ENCODE measurements around the gene CCDC14. TPM values are rescaled to one million over a fixed set of nuclear protein-coding genes. Genes with fewer than 3 reads are reported as not detected.
"Not testable (repeated sequence)": the region's sequence is repeated elsewhere in the genome, so short reads cannot be mapped to it uniquely, and the experiment has no call there.

The CCDC14 gene
- total RNA-seq, 2 donors from 2014 or later = 69.5 to 70.1 TPM

DNA sequence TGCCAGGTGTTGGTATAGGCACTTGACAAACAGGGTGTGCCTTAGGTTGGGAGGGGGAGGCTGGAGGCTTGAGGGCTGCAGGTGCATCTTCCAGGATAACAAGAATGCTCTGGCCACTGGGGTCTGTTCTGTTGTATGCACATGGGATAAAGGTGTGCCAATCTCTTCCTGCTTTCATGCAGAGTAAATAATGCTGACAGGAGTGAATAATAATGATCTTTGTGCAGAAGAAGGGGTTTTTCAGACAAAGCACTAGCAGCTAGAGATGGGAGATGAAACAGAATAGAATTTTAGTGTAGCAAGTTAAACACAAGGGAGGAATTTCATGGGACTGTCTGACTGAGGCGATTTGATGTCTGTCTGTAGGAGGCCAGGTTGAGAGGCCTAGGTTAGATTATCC lies 32.8 kb upstream of the CCDC14 start:
- intact Hi-C loops (cut with DNase I) = no loop called here
- Histone ChIP-seq H3K36me3 (no peaks in the 10 kb centered on the region), H3K4me3 (no peak overlapping the region), H3K9ac (ENCODE audit: low read depth in 2 of 2, low read length in 2 of 2) (no peak overlapping the region), H3K27ac (no peak overlapping the region), H3K27me3 (no peaks in the 10 kb centered on the region), H3K4me1 (no peaks in the 10 kb centered on the region), H3K9me3 (no peaks in the 10 kb centered on the region)
- no peak for DNase-seq
- TF ChIP-seq, protein P1, sequence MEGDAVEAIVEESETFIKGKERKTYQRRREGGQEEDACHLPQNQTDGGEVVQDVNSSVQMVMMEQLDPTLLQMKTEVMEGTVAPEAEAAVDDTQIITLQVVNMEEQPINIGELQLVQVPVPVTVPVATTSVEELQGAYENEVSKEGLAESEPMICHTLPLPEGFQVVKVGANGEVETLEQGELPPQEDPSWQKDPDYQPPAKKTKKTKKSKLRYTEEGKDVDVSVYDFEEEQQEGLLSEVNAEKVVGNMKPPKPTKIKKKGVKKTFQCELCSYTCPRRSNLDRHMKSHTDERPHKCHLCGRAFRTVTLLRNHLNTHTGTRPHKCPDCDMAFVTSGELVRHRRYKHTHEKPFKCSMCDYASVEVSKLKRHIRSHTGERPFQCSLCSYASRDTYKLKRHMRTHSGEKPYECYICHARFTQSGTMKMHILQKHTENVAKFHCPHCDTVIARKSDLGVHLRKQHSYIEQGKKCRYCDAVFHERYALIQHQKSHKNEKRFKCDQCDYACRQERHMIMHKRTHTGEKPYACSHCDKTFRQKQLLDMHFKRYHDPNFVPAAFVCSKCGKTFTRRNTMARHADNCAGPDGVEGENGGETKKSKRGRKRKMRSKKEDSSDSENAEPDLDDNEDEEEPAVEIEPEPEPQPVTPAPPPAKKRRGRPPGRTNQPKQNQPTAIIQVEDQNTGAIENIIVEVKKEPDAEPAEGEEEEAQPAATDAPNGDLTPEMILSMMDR (IDR thresholded peaks at IDR 0.05) = no peak

DNA sequence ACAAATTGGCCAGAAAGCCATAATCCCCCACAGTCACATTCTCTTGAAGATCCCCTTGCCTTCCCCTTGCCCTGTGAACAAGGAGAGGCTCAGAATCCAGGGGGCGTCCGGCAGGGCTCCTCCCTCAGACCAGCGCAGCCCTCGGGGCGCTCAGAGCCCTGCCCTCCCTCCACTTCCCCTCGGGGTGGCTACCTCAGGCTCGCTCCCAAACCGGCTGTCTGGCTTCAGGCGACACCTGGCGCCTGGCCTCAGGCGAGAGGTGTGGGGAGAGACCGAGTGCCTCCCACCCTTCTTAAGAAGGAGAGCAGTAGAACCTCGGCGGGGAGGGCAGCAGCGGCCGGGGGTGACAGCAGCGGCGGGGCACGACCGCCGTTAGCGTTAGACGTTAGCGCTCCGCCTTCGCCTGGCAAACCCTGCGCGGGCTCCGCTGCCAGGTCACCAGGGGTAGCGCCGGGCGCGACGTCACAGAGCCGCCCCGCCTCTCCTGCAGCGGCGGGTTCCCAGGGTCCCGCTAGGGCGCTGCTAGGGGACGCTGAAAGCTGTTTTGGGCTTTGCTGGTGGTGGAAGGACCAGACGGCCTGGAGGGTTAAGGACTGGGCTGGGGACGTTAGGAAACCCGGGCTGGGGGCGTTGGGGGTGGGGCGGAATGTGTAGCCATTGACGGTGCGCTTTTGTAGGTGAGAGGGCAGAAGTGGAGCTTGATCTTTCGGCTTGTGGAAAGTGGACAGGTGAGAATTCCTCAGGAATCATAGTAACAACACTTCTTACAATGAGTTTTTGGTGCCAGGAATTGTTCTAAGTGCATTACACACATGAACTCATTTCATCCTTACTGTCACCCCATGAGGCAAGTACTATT lies 30.9 kb upstream of the CCDC14 start, which contains the start of gene ROPN1:
Gene ROPN1 (minus strand): TSS at position 395 of the 859 bp plus-strand sequence. CDS start 11,643 bp downstream, outside the sequence.
- H3K36me3 ChIP-seq; DNase-seq; H3K27me3 ChIP-seq; H3K9me3 ChIP-seq; H3K9ac ChIP-seq (ENCODE audit: low read depth in 2 of 2, low read length in 2 of 2); H3K4me3 ChIP-seq; H3K4me1 ChIP-seq; intact Hi-C loops (cut with DNase I); H3K27ac ChIP-seq: not testable (repeated sequence)

DNA sequence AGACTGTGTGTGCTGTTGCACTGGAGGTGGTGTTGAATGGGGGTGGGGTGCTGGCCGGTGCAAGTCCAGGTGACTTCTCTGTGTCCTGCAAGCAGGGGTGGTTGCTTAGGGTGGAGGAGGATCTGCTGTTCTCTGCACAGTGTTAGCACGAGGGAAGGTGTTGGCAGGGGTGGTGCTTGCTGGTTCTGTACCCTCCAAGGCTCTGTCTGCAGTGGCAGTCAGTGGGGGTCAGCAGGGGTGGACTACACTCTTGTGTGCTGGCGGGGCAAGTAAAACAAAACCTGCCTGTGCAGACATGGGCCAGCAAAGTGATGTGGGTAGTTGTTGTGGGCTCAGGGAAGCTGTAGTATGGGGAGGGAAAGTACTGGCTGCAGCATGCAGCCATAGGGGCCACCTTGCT lies 25.4 kb upstream of the CCDC14 start:
- H3K4me1 ChIP-seq = no peaks in the 10 kb centered on the region
- no peaks in the 10 kb centered on the region for H3K36me3 ChIP-seq
- H3K27ac ChIP-seq = no peak overlapping the region
- intact Hi-C loops (cut with DNase I) = loop anchor here (10.0 kb wide), 2 partner anchors 102 to 262 kb away; partner anchors contain the start of gene MYLK
- no peak for DNase-seq
- no peaks in the 10 kb centered on the region for H3K27me3 ChIP-seq
- no peak overlapping the region for H3K9ac ChIP-seq (ENCODE audit: low read depth in 2 of 2, low read length in 2 of 2)
- H3K4me3 ChIP-seq = no peak overlapping the region
- no peaks in the 10 kb centered on the region for H3K9me3 ChIP-seq
- TF ChIP-seq, protein P1 (IDR thresholded peaks at IDR 0.05) = no peak

DNA sequence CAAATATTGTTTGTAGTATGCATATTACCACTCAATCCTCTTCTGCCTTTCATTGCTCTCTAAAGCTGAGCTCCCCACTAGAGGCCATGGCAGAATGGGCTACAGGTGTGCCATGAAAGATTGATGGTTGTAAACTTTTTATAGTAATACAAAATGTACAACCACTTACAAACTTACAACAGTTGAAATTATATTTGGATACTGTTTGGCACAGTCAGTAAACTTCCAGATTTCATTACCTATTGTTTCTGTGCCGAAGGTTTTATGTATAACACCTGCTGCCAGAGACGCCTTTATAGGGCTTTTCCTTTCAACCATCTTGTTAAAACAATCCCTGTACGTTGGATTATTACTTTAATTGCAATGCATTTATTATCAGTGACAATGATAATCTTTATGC lies 23.9 kb upstream of the CCDC14 start:
- Histone ChIP-seq H3K27ac (no peak overlapping the region), H3K9me3 (no peaks in the 10 kb centered on the region), H3K4me1 (no peaks in the 10 kb centered on the region), H3K4me3 (no peak overlapping the region), H3K9ac (ENCODE audit: low read depth in 2 of 2, low read length in 2 of 2) (no peak overlapping the region), H3K36me3 (no peaks in the 10 kb centered on the region), H3K27me3 (no peaks in the 10 kb centered on the region)
- no peak for DNase-seq
- TF ChIP-seq, protein P1 (IDR thresholded peaks at IDR 0.05) = no peak
- intact Hi-C loops (cut with DNase I) = loop anchor here (10.0 kb wide), 2 partner anchors 100 to 260 kb away; partner anchors contain the start of gene MYLK

DNA sequence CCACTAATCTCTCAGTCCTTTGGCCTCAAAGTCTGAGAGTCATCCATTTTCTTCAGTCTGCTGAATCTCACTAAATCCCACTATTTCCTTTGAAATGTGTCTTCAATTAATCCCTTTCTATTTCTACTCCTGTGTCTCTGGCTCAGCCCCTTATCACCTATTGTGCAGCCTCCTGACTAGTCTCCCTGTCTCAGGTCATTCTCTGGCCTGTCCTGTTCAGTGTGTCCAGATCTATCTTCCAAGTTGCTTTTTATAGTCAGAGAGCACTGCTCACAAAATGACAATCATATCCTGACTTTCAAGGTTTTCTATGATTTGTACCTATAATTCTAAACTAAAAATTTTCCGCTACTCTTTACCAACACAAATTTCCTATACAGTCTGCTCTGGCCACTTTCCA lies 23.3 kb upstream of the CCDC14 start:
- no peak overlapping the region for H3K27ac ChIP-seq
- no peaks in the 10 kb centered on the region for H3K9me3 ChIP-seq
- intact Hi-C loops (cut with DNase I) = loop anchor here (10.0 kb wide), 2 partner anchors 100 to 260 kb away; partner anchors contain the start of gene MYLK
- TF ChIP-seq, protein P1 (IDR thresholded peaks at IDR 0.05) = no peak
- DNase-seq = no peak
- no peaks in the 10 kb centered on the region for H3K36me3 ChIP-seq
- H3K4me1 ChIP-seq = no peaks in the 10 kb centered on the region
- H3K4me3 ChIP-seq = no peak overlapping the region
- H3K9ac ChIP-seq (ENCODE audit: low read depth in 2 of 2, low read length in 2 of 2) = no peak overlapping the region
- H3K27me3 ChIP-seq = no peaks in the 10 kb centered on the region

DNA sequence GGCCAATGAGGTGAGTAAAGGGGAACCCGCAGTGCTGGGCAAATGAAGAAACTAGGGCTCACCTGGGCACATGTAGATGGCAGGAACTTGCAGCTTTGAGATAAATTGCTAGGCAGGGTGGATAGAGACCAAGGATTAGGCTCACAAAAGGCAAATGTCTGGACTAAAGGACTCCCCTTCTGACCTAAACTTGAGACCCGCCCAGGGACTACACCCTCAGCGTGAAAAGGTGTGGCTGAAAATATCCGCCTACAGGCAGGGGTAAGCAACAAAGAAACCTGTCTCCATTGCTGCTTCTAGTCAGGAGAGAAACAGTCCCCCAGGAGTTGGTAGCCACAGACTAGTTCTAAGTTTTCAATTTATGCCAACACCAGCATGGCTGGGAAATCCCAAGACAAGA lies 20.3 kb upstream of the CCDC14 start:
- H3K9me3 ChIP-seq; H3K27me3 ChIP-seq; H3K4me1 ChIP-seq; H3K27ac ChIP-seq; H3K36me3 ChIP-seq; H3K9ac ChIP-seq (ENCODE audit: low read depth in 2 of 2, low read length in 2 of 2); H3K4me3 ChIP-seq: not testable (repeated sequence)
- intact Hi-C loops (cut with DNase I) = loop anchor here (10.0 kb wide), 2 partner anchors 97 to 257 kb away; partner anchors contain the start of gene MYLK
- DNase-seq = peak; percentile 61
